ENCODE data around the gene SETBP1. TPM values are rescaled to one million over a fixed set of nuclear protein-coding genes. Genes with fewer than 3 reads are reported as not detected.

Gene SETBP1
- total and polyA plus RNA-seq, 2 of the 13 experiments (the other 11 are each of a cell fraction or from before 2014, with no cell fraction given): 0.18 to 0.65 TPM

DNA sequence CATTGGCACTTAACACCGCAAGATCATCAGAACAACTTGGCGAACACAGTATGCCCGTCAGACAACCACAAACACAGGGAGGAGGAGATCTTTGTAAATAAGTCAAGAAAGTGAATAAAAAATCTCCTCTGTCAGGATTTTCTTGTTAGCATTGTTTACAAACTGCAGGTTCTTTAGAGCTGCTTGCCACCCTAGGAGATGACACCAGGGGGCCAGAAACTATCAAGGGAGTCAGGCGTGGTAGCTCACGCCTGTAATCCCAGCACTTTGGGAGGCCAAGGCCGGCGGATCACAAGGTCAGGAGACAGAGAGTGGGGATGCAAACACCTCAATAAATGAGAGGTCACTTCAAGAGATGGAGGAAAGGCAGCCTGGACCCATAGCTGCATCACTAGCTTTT is 428.1 kb downstream of the SETBP1 start (continued):
- TF ChIP-seq, protein P1, sequence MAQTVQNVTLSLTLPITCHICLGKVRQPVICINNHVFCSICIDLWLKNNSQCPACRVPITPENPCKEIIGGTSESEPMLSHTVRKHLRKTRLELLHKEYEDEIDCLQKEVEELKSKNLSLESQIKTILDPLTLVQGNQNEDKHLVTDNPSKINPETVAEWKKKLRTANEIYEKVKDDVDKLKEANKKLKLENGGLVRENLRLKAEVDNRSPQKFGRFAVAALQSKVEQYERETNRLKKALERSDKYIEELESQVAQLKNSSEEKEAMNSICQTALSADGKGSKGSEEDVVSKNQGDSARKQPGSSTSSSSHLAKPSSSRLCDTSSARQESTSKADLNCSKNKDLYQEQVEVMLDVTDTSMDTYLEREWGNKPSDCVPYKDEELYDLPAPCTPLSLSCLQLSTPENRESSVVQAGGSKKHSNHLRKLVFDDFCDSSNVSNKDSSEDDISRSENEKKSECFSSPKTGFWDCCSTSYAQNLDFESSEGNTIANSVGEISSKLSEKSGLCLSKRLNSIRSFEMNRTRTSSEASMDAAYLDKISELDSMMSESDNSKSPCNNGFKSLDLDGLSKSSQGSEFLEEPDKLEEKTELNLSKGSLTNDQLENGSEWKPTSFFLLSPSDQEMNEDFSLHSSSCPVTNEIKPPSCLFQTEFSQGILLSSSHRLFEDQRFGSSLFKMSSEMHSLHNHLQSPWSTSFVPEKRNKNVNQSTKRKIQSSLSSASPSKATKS (CRISPR knock-in tag; IDR thresholded peaks at IDR 0.05): no peak

DNA sequence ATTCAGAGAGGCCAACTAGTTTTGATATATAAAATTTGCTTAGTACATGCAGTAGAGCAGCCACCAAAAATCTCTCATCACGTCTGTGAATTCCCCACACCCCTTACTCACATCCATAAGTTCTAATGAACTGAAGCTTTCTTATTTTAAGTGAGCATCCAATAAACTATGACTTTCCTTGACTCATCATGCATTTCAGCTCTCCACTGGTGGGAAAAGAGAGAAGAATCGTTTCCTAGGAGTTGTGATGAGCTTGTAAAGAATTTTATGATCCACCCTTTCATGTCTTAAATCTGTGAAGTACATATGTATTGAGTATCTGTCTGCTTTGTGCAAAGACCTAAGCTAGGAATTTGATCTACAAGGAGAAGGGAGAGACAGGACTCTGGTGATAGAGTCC is 428.6 kb downstream of the SETBP1 start:
- Histone ChIP-seq H2AFZ (ENCODE audit: low read length) (no peak overlapping the region), H3K4me3 (replicated peaks in 1 of 3; ENCODE audit: insufficient read depth in 1 of 3, low read depth in 2 of 3, low read length in 3 of 3) (no peak overlapping the region), H3K27me3 (ENCODE audit: control insufficient read depth in 1 of 2, insufficient read depth in 2 of 2, low read length in 2 of 2) (no peaks in the 10 kb centered on the region), H4K20me1 (ENCODE audit: insufficient read depth, low read length) (no peaks in the 10 kb centered on the region), H3K4me1 (ENCODE audit: insufficient read depth, low read length) (no peaks in the 10 kb centered on the region), H3K79me2 (ENCODE audit: insufficient read depth, low read length) (no peaks in the 10 kb centered on the region), H3K9ac (ENCODE audit: insufficient read depth, low read depth, low read length) (no peak overlapping the region), H3K36me3 (replicated peaks in 1 of 2; ENCODE audit: control insufficient read depth in 1 of 2, insufficient read depth in 2 of 2, low read length in 2 of 2) (no peaks in the 10 kb centered on the region), H3K4me2 (ENCODE audit: low read depth, low read length) (no peak overlapping the region), H3K27ac (ENCODE audit: extremely low read length, insufficient read depth, low read length) (no peak overlapping the region), H3K9me3 (ENCODE audit: low read length) (0 out of 2 replicates have a peak, but pooled peaks cover 3% of the 10 kb centered on the region)
- intact Hi-C loops (cut with micrococcal nuclease; ENCODE audit: unreplicated experiment) (no loop called here), in situ Hi-C loops (cut with HindIII; ENCODE audit: extremely low pct_ligation_motif_present, low pct_unique_long_range_greater_than_20kb) (no loop called here)
- TF ChIP-seq, protein P2, sequence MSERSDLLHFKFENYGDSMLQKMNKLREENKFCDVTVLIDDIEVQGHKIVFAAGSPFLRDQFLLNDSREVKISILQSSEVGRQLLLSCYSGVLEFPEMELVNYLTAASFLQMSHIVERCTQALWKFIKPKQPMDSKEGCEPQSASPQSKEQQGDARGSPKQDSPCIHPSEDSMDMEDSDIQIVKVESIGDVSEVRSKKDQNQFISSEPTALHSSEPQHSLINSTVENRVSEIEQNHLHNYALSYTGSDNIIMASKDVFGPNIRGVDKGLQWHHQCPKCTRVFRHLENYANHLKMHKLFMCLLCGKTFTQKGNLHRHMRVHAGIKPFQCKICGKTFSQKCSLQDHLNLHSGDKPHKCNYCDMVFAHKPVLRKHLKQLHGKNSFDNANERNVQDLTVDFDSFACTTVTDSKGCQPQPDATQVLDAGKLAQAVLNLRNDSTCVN (CRISPR knock-in tag; IDR thresholded peaks at IDR 0.05; ENCODE audit: borderline replicate concordance): no peak
- TF ChIP-seq SOX5 (CRISPR knock-in tag; IDR thresholded peaks at IDR 0.05; ENCODE audit: borderline replicate concordance) (no peak), HDAC2 (CRISPR knock-in tag; IDR thresholded peaks at IDR 0.05) (no peak), ZKSCAN8 (CRISPR knock-in tag; IDR thresholded peaks at IDR 0.05; ENCODE audit: borderline replicate concordance) (no peak)
- TF ChIP-seq, protein P3, sequence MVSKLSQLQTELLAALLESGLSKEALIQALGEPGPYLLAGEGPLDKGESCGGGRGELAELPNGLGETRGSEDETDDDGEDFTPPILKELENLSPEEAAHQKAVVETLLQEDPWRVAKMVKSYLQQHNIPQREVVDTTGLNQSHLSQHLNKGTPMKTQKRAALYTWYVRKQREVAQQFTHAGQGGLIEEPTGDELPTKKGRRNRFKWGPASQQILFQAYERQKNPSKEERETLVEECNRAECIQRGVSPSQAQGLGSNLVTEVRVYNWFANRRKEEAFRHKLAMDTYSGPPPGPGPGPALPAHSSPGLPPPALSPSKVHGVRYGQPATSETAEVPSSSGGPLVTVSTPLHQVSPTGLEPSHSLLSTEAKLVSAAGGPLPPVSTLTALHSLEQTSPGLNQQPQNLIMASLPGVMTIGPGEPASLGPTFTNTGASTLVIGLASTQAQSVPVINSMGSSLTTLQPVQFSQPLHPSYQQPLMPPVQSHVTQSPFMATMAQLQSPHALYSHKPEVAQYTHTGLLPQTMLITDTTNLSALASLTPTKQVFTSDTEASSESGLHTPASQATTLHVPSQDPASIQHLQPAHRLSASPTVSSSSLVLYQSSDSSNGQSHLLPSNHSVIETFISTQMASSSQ (IDR thresholded peaks at IDR 0.05; ENCODE audit: low read depth): no peak
- TF ChIP-seq, protein P3 (CRISPR knock-in tag; IDR thresholded peaks at IDR 0.05; ENCODE audit: borderline replicate concordance): no peak
- 0% methylated on average over 2 of the region's 2 CpGs for WGBS (ENCODE audit: low lambda C conversion rate)
- CTCF ChIA-PET (ENCODE audit: low intra/inter-chr PET ratio, low total read pairs): no interaction called here
- POLR2A ChIA-PET: no interaction called here
- BruUV-seq (replicated peaks): no TSS peak
- ATAC-seq (no peak), FAIRE-seq (no peak), DNase-seq (ENCODE audit: low spot score) (no peak)
